Measurements from ENCODE around the gene NLRP7. TPM values are rescaled to one million over a fixed set of nuclear protein-coding genes. Genes with fewer than 3 reads are reported as not detected.
"Not testable (repeated sequence)": the region's sequence is repeated elsewhere in the genome, so short reads cannot be mapped to it uniquely, and the experiment has no call there.

The NLRP7 gene
- polyA plus RNA-seq, 2 of the 4 experiments (the other 2 are of a cell fraction) = not detected

GRCh38 chr19:54919646-54920563, 27.4 kb downstream of the NLRP7 start:
- TF ChIP-seq SMC3 (IDR thresholded peaks at IDR 0.05) = peak; percentile 33; the same call in 2 of the 3 replicates
- TF ChIP-seq RAD21 (conservative IDR thresholded peaks at IDR 0.05 in 1 of 2, IDR thresholded peaks at IDR 0.05 in 1 of 2) = peak; percentile 24 to 27; a peak in 1 of 5 replicates
- TF ChIP-seq, protein P1, sequence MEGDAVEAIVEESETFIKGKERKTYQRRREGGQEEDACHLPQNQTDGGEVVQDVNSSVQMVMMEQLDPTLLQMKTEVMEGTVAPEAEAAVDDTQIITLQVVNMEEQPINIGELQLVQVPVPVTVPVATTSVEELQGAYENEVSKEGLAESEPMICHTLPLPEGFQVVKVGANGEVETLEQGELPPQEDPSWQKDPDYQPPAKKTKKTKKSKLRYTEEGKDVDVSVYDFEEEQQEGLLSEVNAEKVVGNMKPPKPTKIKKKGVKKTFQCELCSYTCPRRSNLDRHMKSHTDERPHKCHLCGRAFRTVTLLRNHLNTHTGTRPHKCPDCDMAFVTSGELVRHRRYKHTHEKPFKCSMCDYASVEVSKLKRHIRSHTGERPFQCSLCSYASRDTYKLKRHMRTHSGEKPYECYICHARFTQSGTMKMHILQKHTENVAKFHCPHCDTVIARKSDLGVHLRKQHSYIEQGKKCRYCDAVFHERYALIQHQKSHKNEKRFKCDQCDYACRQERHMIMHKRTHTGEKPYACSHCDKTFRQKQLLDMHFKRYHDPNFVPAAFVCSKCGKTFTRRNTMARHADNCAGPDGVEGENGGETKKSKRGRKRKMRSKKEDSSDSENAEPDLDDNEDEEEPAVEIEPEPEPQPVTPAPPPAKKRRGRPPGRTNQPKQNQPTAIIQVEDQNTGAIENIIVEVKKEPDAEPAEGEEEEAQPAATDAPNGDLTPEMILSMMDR (IDR thresholded peaks at IDR 0.05) = peak; percentile 25; the same call in 2 of the 3 replicates
- H3K4me3 ChIP-seq; H3K4me2 ChIP-seq; H3K27ac ChIP-seq; H3K4me1 ChIP-seq; FAIRE-seq; POLR2A ChIA-PET; DNase-seq (ENCODE audit: low read depth in 1 of 2, low spot score in 1 of 2); H3K9me3 ChIP-seq: not testable (repeated sequence)
- 21% methylated on average over 20 of the region's 24 CpGs for WGBS (ENCODE audit: missing lambda C conversion rate)
- CTCF ChIA-PET = interaction anchor here (1.4 to 2.9 kb wide), 3 partner anchors 39 to 438 kb away, joined by 4 to 25 read pairs (median 4); no protein-coding TSS in a partner anchor
- peak in 1 of 2 experiments; percentile 59; a peak in 3 of 6 replicates for ATAC-seq

DNA sequence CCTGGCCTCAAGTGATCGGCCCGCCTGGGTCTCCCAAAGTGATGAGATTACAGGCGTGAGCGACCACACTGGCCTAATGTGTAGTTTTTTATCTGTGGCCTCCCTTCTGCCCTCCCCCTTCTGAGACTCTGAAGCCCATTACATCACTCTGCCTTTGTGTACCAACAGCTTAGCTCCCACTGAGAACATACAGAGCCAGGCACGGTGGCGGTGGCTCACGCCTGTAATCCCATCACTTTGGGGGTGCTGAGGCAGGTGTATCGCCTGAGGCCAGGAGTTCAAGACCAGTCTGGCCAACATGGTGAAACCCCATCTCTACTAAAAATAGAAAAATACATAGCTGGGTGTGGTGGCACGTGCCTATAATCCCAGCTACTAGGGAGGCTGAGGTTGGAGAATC, 28.8 kb downstream of the NLRP7 start:
- CTCF ChIA-PET = interaction anchor here (0.8 to 1.7 kb wide), 5 partner anchors 10 to 440 kb away, joined by 3 to 11 read pairs (median 5); no protein-coding TSS in a partner anchor
- FAIRE-seq = no peak
- no peak for ATAC-seq

More for the DNA sequence above, 28.8 kb downstream of the NLRP7 start:
- TF ChIP-seq MYC (IDR thresholded peaks at IDR 0.05; ENCODE audit: borderline replicate concordance, low read length) = no peak
- TF ChIP-seq JUNB (IDR thresholded peaks at IDR 0.05) = no peak
- TF ChIP-seq BHLHE40 (IDR thresholded peaks at IDR 0.05; ENCODE audit: low read depth, low read length) = no peak
- no peak for TF ChIP-seq RARB (CRISPR knock-in tag; IDR thresholded peaks at IDR 0.05)
- TF ChIP-seq BCL3 (IDR thresholded peaks at IDR 0.05) = no peak
- no peak for TF ChIP-seq KDM5A (IDR thresholded peaks at IDR 0.05)
- TF ChIP-seq KDM1A (IDR thresholded peaks at IDR 0.05; ENCODE audit: low read depth) = no peak
- no peak for TF ChIP-seq JUN (IDR thresholded peaks at IDR 0.05)
- TF ChIP-seq CEBPB (IDR thresholded peaks at IDR 0.05) = no peak
- no peak for TF ChIP-seq NPAS2 (CRISPR knock-in tag; IDR thresholded peaks at IDR 0.05; ENCODE audit: borderline replicate concordance)
- TF ChIP-seq NR3C1 (IDR thresholded peaks at IDR 0.05) = no peak
- no peak for TF ChIP-seq ZNF302 (CRISPR knock-in tag; IDR thresholded peaks at IDR 0.05)
- no peak for TF ChIP-seq ATOH8 (CRISPR knock-in tag; IDR thresholded peaks at IDR 0.05; ENCODE audit: low read depth)
- no peak for TF ChIP-seq HOXB5 (CRISPR knock-in tag; IDR thresholded peaks at IDR 0.05)
- TF ChIP-seq HOXB13 (CRISPR knock-in tag; IDR thresholded peaks at IDR 0.05; ENCODE audit: low read depth) = no peak
- no peak for TF ChIP-seq PBX3 (IDR thresholded peaks at IDR 0.05)
- no peak for TF ChIP-seq POLR2AphosphoS2 (conservative IDR thresholded peaks at IDR 0.05; ENCODE audit: low read length)
- H3K9me3 ChIP-seq = no peaks in the 10 kb centered on the region; the same call in 2 of the 3 replicates
- no peaks in the 10 kb centered on the region for H3K4me1 ChIP-seq
- no peak overlapping the region for H3K27ac ChIP-seq
- H3K4me3 ChIP-seq = no peak overlapping the region
- no peak for DNase-seq (ENCODE audit: low read depth in 1 of 2, low spot score in 1 of 2)
- POLR2A ChIA-PET = no interaction called here
- no peak overlapping the region for H3K4me2 ChIP-seq
- 52% methylated on average over 9 of the region's 9 CpGs for WGBS (ENCODE audit: missing lambda C conversion rate)

Data from A549 (cell line).